Stimulated activated CD4-positive, alpha-beta T cell treated with anti-CD3 and anti-CD28 coated beads, Interleukin-2, amount 100 ng/mL, for 24 hours (primary cell): ENCODE measurements around the gene MYRIP.
"Not testable (repeated sequence)": the region's sequence is repeated elsewhere in the genome, so short reads cannot be mapped to it uniquely, and the experiment has no call there.

Experiments
- DNase-seq, 2 donors: peaks; one replicate each; pipeline ENCODE4 v3.0.0-alpha.2; 2020

Gene MYRIP

GRCh38 chr3:40242638-40243037 lies 433.2 kb downstream of the MYRIP start:
- no peak for DNase-seq

- DNase-seq = no peak
Observed at GRCh38 chr3:40243056-40243455, 433.6 kb downstream of the MYRIP start.

- no peak for DNase-seq
Observed at GRCh38 chr3:40247714-40248454, 438.5 kb downstream of the MYRIP start.

- DNase-seq = no peak
Observed at GRCh38 chr3:40248591-40248990, 439.2 kb downstream of the MYRIP start.

- no peak for DNase-seq
Observed at GRCh38 chr3:40249168-40249567, 439.8 kb downstream of the MYRIP start.

- no peak for DNase-seq
Observed at GRCh38 chr3:40254491-40254890, 445.1 kb downstream of the MYRIP start.

- DNase-seq = no peak
Observed at GRCh38 chr3:40254891-40255290, 445.5 kb downstream of the MYRIP start.

- no peak for DNase-seq
Observed at GRCh38 chr3:40255532-40255931, 446.1 kb downstream of the MYRIP start.

GRCh38 chr3:40258064-40258463 lies 448.7 kb downstream of the MYRIP start:
- DNase-seq = no peak

GRCh38 chr3:40258555-40258954 lies 449.1 kb downstream of the MYRIP start:
- DNase-seq = no peak

GRCh38 chr3:40262331-40262730 lies 452.9 kb downstream of the MYRIP start:
- no peak for DNase-seq

- DNase-seq = no peak
Observed at GRCh38 chr3:40264451-40264850, 455.0 kb downstream of the MYRIP start.

- DNase-seq = no peak
Observed at GRCh38 chr3:40265181-40265580, 455.8 kb downstream of the MYRIP start.

- DNase-seq = no peak
Observed at GRCh38 chr3:40267937-40268724, 458.7 kb downstream of the MYRIP start.

- no peak for DNase-seq
Observed at GRCh38 chr3:40268802-40269524, 459.6 kb downstream of the MYRIP start.

- DNase-seq = no peak
Observed at GRCh38 chr3:40278791-40279190, 469.4 kb downstream of the MYRIP start.

GRCh38 chr3:40281995-40282394 lies 472.6 kb downstream of the MYRIP start:
- DNase-seq = no peak

GRCh38 chr3:40283057-40283456 lies 473.6 kb downstream of the MYRIP start:
- not testable (repeated sequence) for DNase-seq

GRCh38 chr3:40287248-40287647 lies 477.8 kb downstream of the MYRIP start:
- no peak for DNase-seq

- DNase-seq = no peak
Observed at GRCh38 chr3:40290396-40290795, 481.0 kb downstream of the MYRIP start.

- DNase-seq = no peak
Observed at GRCh38 chr3:40291471-40291870, 482.1 kb downstream of the MYRIP start.

- no peak for DNase-seq
Observed at GRCh38 chr3:40292637-40293349, 483.4 kb downstream of the MYRIP start.

- no peak for DNase-seq
Observed at GRCh38 chr3:40294434-40294833, 485.0 kb downstream of the MYRIP start.
